Nephron (organoid): Measurements from ENCODE around the gene ZNF79.

Experiments
- H3K27ac Mint-ChIP-seq, 3 experiments: 2 replicates each; pipeline ENCODE4 v1.8.0; 2020; ENCODE audit warnings: mixed read lengths in 3 of 3, mild to moderate bottlenecking in 2 of 3, moderate library complexity in 1 of 3
- H3K27me3 Mint-ChIP-seq: 2 replicates; pipeline ENCODE4 v1.8.0; 2021; ENCODE audit warnings: low read depth, mild to moderate bottlenecking, moderate library complexity, mixed read lengths
- H3K36me3 Mint-ChIP-seq: 2 replicates; pipeline ENCODE4 v1.8.0; 2020; ENCODE audit warnings: low read depth, mixed read lengths
- H3K4me1 Mint-ChIP-seq: 2 replicates; pipeline ENCODE4 v1.8.0; 2020; ENCODE audit warnings: mixed read lengths
- H3K4me3 Mint-ChIP-seq, 3 experiments: 2 replicates each; pipeline ENCODE4 v1.8.0; 2020; ENCODE audit warnings: mild to moderate bottlenecking in 3 of 3, mixed read lengths in 3 of 3, moderate library complexity in 2 of 3
- H3K9me3 Mint-ChIP-seq: 2 replicates; pipeline ENCODE4 v1.8.0; 2020; ENCODE audit warnings: mixed read lengths
- TF ChIP-seq, protein P1 (sequence below), 3 experiments: fragments of 200-600 bp; sonication (generic); IDR thresholded peaks; one replicate each; pipeline ENCODE4 v1.5.0; 2021; ENCODE audit warnings: antibody characterized with exemption in 3 of 3; ENCODE audit not compliant: unreplicated experiment in 3 of 3

ZNF79 gene

DNA sequence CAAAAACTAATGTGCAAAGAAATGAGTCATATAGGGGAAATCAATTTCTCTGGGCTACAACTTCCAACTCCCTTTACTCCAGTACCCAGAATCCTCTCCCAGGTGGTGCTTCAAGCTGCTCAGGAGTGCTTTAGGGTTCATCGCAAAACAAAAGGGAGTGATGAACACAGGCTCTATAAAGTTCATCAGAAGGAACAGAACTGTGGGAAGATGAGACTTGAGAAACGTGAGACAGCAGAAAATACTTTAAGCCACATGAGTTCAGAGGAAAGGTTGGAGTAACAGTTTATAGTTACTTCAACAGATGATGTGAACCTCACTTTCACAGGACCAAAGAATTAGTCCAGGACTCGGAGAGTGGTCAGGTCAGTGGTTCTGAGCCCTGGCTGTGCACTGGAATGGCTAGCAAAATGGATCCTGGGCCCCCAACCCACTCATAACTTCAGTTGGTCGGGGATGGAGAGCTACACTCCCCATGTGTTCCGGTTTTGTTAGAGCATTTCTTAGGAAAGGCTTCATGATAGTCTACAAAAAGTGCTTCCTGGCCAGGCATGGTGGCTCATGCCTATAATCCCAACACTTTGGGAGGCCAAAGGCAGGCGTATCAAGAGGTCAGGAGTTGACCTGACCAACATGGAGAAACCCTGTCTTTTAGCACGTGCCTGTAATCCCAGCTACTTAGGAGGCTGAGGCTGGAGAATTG lies 22.7 kb downstream of the ZNF79 start:
- Mint-ChIP-seq H3K27ac (peak overlapping the region in 2 of 3 experiments; percentile 36 to 54), H3K9me3 (no peaks in the 10 kb centered on the region), H3K4me3 (peak overlapping the region in 2 of 3 experiments; percentile 14 to 61), H3K4me1 (peaks cover 28% of the 10 kb centered on the region), H3K27me3 (no peaks in the 10 kb centered on the region), H3K36me3 (peaks cover 77% of the 10 kb centered on the region)
- TF ChIP-seq, protein P1, sequence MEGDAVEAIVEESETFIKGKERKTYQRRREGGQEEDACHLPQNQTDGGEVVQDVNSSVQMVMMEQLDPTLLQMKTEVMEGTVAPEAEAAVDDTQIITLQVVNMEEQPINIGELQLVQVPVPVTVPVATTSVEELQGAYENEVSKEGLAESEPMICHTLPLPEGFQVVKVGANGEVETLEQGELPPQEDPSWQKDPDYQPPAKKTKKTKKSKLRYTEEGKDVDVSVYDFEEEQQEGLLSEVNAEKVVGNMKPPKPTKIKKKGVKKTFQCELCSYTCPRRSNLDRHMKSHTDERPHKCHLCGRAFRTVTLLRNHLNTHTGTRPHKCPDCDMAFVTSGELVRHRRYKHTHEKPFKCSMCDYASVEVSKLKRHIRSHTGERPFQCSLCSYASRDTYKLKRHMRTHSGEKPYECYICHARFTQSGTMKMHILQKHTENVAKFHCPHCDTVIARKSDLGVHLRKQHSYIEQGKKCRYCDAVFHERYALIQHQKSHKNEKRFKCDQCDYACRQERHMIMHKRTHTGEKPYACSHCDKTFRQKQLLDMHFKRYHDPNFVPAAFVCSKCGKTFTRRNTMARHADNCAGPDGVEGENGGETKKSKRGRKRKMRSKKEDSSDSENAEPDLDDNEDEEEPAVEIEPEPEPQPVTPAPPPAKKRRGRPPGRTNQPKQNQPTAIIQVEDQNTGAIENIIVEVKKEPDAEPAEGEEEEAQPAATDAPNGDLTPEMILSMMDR (IDR thresholded peaks at IDR 0.05; ENCODE audit: unreplicated experiment in 3 of 3), result no peak

DNA sequence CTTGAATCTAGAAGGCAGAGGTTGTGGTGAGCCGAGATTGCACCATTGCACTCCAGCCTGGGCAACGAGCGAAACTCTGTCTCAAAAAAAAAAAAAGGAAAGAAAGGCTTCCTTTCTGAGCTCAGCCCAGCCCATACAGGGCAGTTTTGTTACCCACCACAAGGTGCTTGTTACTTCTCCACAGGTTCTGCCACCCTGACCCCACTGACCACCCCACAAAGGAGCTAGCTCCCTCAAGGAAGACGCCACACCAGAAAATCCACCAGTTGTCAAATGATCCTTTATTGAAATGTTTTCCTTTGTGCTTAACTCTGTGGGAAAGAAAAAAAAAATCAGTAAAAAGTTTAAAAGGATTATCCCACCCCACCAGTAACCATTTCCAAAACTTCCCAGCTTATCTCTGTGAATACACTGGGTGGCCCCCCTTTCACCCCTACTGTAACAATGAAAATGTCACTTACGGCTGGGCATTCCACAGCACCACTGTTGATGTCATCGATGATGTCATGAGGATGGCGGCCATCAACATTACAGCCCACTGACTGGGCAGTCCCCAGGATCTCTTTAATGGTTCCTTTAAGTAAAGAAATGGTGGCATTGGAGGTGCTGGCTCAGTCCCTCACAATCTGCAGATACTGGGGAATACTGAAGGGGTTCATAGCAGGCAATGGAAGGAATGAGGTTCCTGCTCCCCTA lies 23.4 kb downstream of the ZNF79 start:
- peak overlapping the region in 2 of 3 experiments; percentile 98 for H3K4me3 Mint-ChIP-seq
- H3K4me1 Mint-ChIP-seq, result peaks cover 32% of the 10 kb centered on the region
- H3K27me3 Mint-ChIP-seq, result no peaks in the 10 kb centered on the region
- H3K9me3 Mint-ChIP-seq, result no peaks in the 10 kb centered on the region
- TF ChIP-seq, protein P1 (IDR thresholded peaks at IDR 0.05; ENCODE audit: unreplicated experiment in 3 of 3), result no peak
- peak overlapping the region; percentile 56 to 93 (median 65) for H3K27ac Mint-ChIP-seq
- H3K36me3 Mint-ChIP-seq, result peaks cover 70% of the 10 kb centered on the region

DNA sequence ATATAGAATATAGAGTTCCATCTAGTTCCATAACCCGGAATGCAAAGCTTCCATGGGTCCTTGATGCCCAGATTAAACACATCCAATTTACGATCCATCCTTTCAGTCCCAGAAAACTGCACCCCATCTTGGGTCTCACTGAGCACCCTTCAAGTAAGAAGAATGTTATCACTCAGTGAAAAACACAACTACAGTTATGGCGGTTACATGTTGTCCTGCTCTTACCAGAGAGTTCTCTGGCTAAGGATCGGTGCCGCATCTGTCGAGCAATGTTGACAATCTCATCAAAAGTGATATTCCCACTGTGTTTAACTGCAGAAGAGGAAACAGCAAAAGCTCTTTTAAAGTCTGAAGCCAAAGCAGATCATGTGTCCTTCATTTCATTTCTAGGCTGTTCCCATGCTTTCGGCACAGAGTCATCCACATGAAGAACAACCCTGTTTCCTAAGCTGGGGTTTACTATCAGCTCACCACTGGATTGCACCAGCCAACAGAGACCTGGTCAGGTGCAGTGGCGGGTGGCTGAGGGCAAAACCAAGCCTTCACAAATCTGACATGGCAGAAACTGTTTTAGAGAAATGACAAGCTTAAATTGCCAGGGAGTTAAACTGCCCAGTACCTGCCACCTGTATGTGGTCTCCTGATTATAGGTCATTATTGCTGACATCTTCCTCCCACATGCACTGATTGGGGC lies 24.1 kb downstream of the ZNF79 start:
- H3K4me3 Mint-ChIP-seq, result peak overlapping the region; percentile 94 to 98 (median 98)
- H3K27me3 Mint-ChIP-seq, result no peaks in the 10 kb centered on the region
- peaks cover 33% of the 10 kb centered on the region for H3K4me1 Mint-ChIP-seq
- peaks cover 66% of the 10 kb centered on the region for H3K36me3 Mint-ChIP-seq
- H3K9me3 Mint-ChIP-seq, result no peaks in the 10 kb centered on the region
- TF ChIP-seq, protein P1 (IDR thresholded peaks at IDR 0.05; ENCODE audit: unreplicated experiment in 3 of 3), result no peak
- H3K27ac Mint-ChIP-seq, result peak overlapping the region; percentile 56 to 93 (median 65)

DNA sequence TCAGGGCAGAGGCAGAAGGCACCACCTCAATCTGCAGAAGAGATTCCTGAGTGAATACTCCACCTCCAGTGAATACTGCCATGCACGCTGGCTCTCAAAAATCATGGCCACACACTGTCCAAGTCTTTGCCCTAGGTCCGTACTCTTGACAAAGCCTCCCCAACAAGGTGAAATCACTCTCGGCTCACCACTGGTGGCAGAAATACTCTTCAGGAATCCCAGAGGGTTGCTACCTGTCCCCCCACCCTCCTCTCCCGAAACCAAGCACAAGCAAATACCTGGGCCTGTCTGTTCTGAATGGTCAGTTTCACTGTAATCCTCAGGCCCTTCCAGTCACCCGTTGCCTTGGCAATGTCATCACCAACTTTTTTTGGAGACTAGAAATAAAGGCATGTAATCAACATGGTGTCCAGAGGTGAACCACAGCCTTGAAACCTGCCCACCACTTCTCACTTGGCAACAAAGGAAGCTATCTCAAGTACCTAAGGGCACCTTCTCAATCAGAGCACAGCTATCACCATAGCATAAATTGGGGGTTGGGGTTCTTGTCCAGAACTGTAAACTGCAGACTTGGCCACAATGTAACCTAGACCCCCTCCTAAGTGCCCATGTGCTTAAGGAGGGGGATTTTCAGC lies 25.3 kb downstream of the ZNF79 start:
- H3K27ac Mint-ChIP-seq, result peak overlapping the region; percentile 93 to 98 (median 93)
- H3K9me3 Mint-ChIP-seq, result no peaks in the 10 kb centered on the region
- H3K27me3 Mint-ChIP-seq, result no peaks in the 10 kb centered on the region
- peaks cover 33% of the 10 kb centered on the region for H3K4me1 Mint-ChIP-seq
- peaks cover 63% of the 10 kb centered on the region for H3K36me3 Mint-ChIP-seq
- TF ChIP-seq, protein P1 (IDR thresholded peaks at IDR 0.05; ENCODE audit: unreplicated experiment in 3 of 3), result no peak
- peak overlapping the region; percentile 94 to 98 (median 98) for H3K4me3 Mint-ChIP-seq

DNA sequence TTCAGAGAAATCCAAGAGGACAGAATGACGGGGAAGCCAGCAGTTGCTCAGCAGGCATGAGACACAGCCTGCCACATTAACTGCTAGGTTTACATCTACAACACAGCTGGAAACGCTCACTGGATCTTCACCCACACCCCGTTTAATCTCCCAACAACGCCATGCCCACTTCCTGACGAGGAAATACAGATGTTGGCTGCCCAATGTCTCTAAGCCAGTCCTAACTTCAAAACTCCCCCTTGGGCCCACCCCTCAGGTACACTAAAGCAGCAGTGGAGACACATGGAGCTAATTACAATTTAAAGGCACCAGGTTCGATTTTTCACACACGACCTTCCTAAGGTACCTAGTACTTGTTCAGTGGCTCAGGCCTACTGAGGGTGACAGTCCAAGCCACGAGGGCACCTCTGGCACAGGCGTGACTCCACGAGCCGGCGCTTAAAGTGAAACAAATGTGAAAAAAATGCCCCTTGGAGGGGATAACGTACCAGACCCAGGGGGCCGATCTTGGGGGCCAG lies 26.1 kb downstream of the ZNF79 start:
- no peaks in the 10 kb centered on the region for H3K27me3 Mint-ChIP-seq
- H3K4me3 Mint-ChIP-seq, result peak overlapping the region; percentile 94 to 98 (median 98)
- peak overlapping the region; percentile 93 to 98 (median 93) for H3K27ac Mint-ChIP-seq
- TF ChIP-seq, protein P1 (IDR thresholded peaks at IDR 0.05; ENCODE audit: unreplicated experiment in 3 of 3), result no peak
- H3K4me1 Mint-ChIP-seq, result peaks cover 33% of the 10 kb centered on the region
- H3K9me3 Mint-ChIP-seq, result no peaks in the 10 kb centered on the region
- H3K36me3 Mint-ChIP-seq, result peaks cover 54% of the 10 kb centered on the region
